ENCODE results near the gene E2F8. TPM values are rescaled to one million over a fixed set of nuclear protein-coding genes. Genes with fewer than 3 reads are reported as not detected.

The E2F8 gene
- total RNA-seq, 2 donors from 2014 or later: 0.26 TPM; not detected in 1

DNA sequence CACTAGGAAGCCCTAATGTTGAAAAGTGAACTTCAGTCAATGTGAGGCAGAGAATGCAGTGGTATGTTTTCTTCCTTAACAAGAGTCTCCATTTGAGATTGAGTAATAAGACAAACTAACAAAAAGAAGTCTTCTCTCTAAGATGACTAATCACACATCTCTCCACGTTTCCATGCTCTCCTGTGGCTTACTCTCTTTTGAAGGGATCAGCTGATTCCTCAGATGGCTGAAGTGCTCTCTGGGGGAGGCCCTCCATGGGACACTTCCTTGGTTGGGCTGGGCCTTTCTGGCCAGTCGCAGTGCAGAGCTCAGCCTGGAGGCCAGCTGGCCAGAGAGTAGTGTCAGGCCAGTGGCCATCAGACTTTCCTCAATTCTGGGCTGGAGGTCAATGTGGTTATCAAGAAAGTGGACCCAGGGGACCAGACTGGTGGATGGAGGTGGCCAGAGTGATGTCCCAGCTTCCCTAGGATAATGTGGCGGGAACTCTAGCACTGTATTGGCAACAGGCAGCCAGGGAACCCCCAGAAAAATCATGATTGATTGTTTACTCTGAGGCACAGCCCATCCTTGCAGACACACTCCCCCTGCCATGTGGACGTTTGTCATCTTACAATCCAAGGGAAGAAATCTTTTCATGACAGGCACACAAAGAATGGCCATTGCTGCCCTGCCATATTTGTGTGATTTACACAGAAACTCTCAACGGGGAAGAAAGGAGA is 53.5 kb downstream of the E2F8 start:
- intact Hi-C loops (cut with DNase I): no loop called here
- no peak overlapping the region for H3K27ac ChIP-seq
- 55 to 72% methylated on average over 5 of the region's 5 CpGs for WGBS, 2 donors
- peaks cover 12% of the 10 kb centered on the region for H3K4me1 ChIP-seq
- ATAC-seq: no peak
- no peak overlapping the region for H3K4me3 ChIP-seq
- no peaks in the 10 kb centered on the region for H3K36me3 ChIP-seq (replicated peaks in 1 of 2; ENCODE audit: insufficient read depth in 1 of 2, low read depth in 2 of 2)
- H3K9me3 ChIP-seq: no peaks in the 10 kb centered on the region
- TF ChIP-seq POLR2A (IDR thresholded peaks at IDR 0.05) (no peak), CTCF (IDR thresholded peaks at IDR 0.05) (no peak)
- no peak for DNase-seq
- H3K27me3 ChIP-seq: no peaks in the 10 kb centered on the region

DNA sequence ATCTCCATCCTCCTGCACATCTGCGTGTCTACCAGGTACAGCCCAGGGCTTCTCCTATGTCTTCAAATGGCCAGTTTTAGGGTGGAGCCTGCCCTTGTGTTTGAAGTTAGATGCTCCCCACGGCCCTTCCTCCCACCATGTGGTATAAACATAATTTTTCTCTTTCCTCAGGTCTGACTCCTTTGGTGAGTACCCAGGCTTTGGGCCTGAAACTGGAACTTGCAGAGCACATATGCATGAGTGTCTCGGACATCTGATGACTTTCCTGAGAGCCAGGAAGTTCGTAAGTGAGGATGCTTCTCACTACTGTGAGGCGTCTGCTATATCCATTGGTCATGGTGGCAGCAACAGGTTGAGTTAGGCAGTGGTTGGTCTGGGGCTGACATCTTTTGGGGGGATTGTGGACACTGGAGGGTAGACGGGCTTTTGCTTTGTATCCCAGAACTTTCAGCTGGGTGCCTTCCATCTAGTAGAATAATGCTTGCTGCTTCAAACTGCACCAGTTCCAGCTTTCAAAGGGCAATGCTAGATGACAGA is 55.2 kb downstream of the E2F8 start:
- intact Hi-C loops (cut with DNase I): no loop called here

DNA sequence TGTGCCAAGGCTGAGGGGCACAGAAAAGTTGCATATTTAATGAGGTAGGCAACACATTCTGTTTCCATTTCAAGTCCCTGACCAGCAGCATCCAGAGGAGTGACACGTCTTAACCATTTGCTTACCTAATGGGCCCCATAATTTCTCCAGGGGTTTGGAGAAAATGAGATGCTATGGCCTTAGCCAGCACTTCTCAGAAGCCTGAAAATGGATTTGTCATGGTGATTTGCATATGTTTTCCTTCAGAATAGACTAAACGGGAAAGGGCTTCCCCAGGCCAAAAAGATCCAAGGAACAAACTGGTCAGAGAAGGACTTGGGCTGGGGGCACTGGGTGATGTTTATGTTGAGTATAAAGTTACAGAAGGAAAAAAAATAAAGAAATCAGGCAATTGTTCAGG is 55.7 kb downstream of the E2F8 start:
- no peak for DNase-seq
- H3K36me3 ChIP-seq (replicated peaks in 1 of 2; ENCODE audit: insufficient read depth in 1 of 2, low read depth in 2 of 2): no peaks in the 10 kb centered on the region
- H3K27me3 ChIP-seq: no peaks in the 10 kb centered on the region
- 76 to 81% methylated on average over 2 of the region's 2 CpGs for whole genome bisulfite sequencing, 2 donors
- H3K4me3 ChIP-seq: no peak overlapping the region
- intact Hi-C loops (cut with DNase I): no loop called here
- no peak overlapping the region for H3K27ac ChIP-seq
- H3K9me3 ChIP-seq: no peaks in the 10 kb centered on the region
- TF ChIP-seq POLR2A (IDR thresholded peaks at IDR 0.05): no peak
- TF ChIP-seq CTCF (IDR thresholded peaks at IDR 0.05): no peak
- no peak for ATAC-seq
- H3K4me1 ChIP-seq: no peaks in the 10 kb centered on the region

More for the DNA sequence above, 55.2 kb downstream of the E2F8 start:
- H3K4me1 ChIP-seq: no peaks in the 10 kb centered on the region
- H3K27ac ChIP-seq: no peak overlapping the region
- ATAC-seq (no peak), DNase-seq (no peak)
- WGBS, 2 donors: 62% methylated on average over 6 of the region's 6 CpGs
- no peaks in the 10 kb centered on the region for H3K36me3 ChIP-seq (replicated peaks in 1 of 2; ENCODE audit: insufficient read depth in 1 of 2, low read depth in 2 of 2)
- TF ChIP-seq POLR2A (IDR thresholded peaks at IDR 0.05): no peak
- TF ChIP-seq CTCF (IDR thresholded peaks at IDR 0.05): no peak
- H3K4me3 ChIP-seq: no peak overlapping the region
- H3K9me3 ChIP-seq: no peaks in the 10 kb centered on the region
- H3K27me3 ChIP-seq: no peaks in the 10 kb centered on the region

- Histone ChIP-seq H3K4me3 (no peak overlapping the region), H3K27me3 (no peaks in the 10 kb centered on the region), H3K4me1 (no peaks in the 10 kb centered on the region), H3K36me3 (replicated peaks in 1 of 2; ENCODE audit: insufficient read depth in 1 of 2, low read depth in 2 of 2) (no peaks in the 10 kb centered on the region), H3K27ac (no peak overlapping the region), H3K9me3 (no peaks in the 10 kb centered on the region)
- no peak for ATAC-seq
- WGBS, 2 donors: 93 to 94% methylated on average over 7 of the region's 7 CpGs
- no peak for DNase-seq
- TF ChIP-seq POLR2A (IDR thresholded peaks at IDR 0.05) (no peak), CTCF (IDR thresholded peaks at IDR 0.05) (no peak)
- intact Hi-C loops (cut with DNase I): no loop called here
Measured at GRCh38 chr11:19183646-19184045, 57.1 kb downstream of the E2F8 start.

Data from body of pancreas (tissue), 4 donors.